Measurements from ENCODE around the gene CDC5L. TPM values are rescaled to one million over a fixed set of nuclear protein-coding genes. Genes with fewer than 3 reads are reported as not detected.

CDC5L gene
- 11.0 to 17.0 TPM (median 12.0 TPM) in 5 replicates for total RNA-seq (2022; extraction: Qiagen RNA extraction)

GRCh38 chr6:44387346-44388134, at the start of gene CDC5L:
CDC5L (plus strand) TSS chr6:44387706; CDS start chr6:44387824, 118 bp downstream.

GRCh38 chr6:44342489-44342888, 45.0 kb upstream of the CDC5L start, which contains the start of gene SPATS1:
SPATS1 (plus strand) TSS chr6:44342650; CDS start chr6:44343096, 446 bp downstream.

Other genes with a start within 250 kb of the CDC5L start
- gene CAPN11, start 228.9 kb upstream of the CDC5L start, total RNA-seq (2022; extraction: Qiagen RNA extraction), result 0.05 TPM in 1 of 5 replicates, not detected in the others
- not detected in 5 replicates for gene MYMX, start 170.8 kb upstream of the CDC5L start, total RNA-seq (2022; extraction: Qiagen RNA extraction)
- 40.5 to 52.5 TPM (median 48.2 TPM) in 5 replicates for gene SLC29A1, start 164.1 kb upstream of the CDC5L start, total RNA-seq (2022; extraction: Qiagen RNA extraction)
- 1,035 to 1,319 TPM (median 1,095 TPM) in 5 replicates for gene HSP90AB1, start 140.6 kb upstream of the CDC5L start, total RNA-seq (2022; extraction: Qiagen RNA extraction)
- 55.0 to 66.9 TPM (median 65.8 TPM) in 5 replicates for gene SLC35B2, start 130.2 kb upstream of the CDC5L start, total RNA-seq (2022; extraction: Qiagen RNA extraction)
- gene NFKBIE, start 122.2 kb upstream of the CDC5L start, total RNA-seq (2022; extraction: Qiagen RNA extraction), result 5.7 to 8.2 TPM (median 7.0 TPM) in 5 replicates
- 0.08 to 0.18 TPM (median 0.13 TPM) in 5 replicates for gene TMEM151B, start 117.3 kb upstream of the CDC5L start, total RNA-seq (2022; extraction: Qiagen RNA extraction)
- 5.6 to 8.2 TPM (median 6.8 TPM) in 5 replicates for gene AARS2, start 74.4 kb upstream of the CDC5L start, total RNA-seq (2022; extraction: Qiagen RNA extraction)
- not detected in 5 replicates for gene SPATS1, start 45.1 kb upstream of the CDC5L start, total RNA-seq (2022; extraction: Qiagen RNA extraction)